Osteoblast (primary cell): ENCODE measurements around the gene GPC5. TPM values are rescaled to one million over a fixed set of nuclear protein-coding genes. Genes with fewer than 3 reads are reported as not detected.

Experiments used
- DNase-seq: peaks from one replicate; pipeline ENCODE4 v3.0.0; 2011; ENCODE audit warnings: low spot score, mixed read lengths; ENCODE audit not compliant: insufficient read length; ENCODE audit errors: missing footprints
- H2AFZ ChIP-seq: 2 replicates; pipeline ENCODE4 v1.6.0; 2011; ENCODE audit warnings: mild to moderate bottlenecking, low read length
- H3K27ac ChIP-seq: 2 replicates; pipeline ENCODE4 v1.5.1; 2011; ENCODE audit warnings: mild to moderate bottlenecking, low read depth, low read length, moderate library complexity
- H3K27me3 ChIP-seq: 2 replicates; pipeline ENCODE4 v1.6.0; 2012; ENCODE audit warnings: mild to moderate bottlenecking, control low read depth, inconsistent platforms, low read length, moderate library complexity; ENCODE audit not compliant: insufficient read depth
- H3K36me3 ChIP-seq: 2 replicates; pipeline ENCODE4 v1.5.1; 2011; ENCODE audit warnings: mild to moderate bottlenecking, low read length, control low read depth, moderate library complexity; ENCODE audit not compliant: insufficient read depth
- H3K4me1 ChIP-seq: 2 replicates; pipeline ENCODE4 v1.5.1; 2011; ENCODE audit warnings: mild to moderate bottlenecking, low read length, control low read depth, moderate library complexity; ENCODE audit not compliant: insufficient read depth
- H3K4me2 ChIP-seq: 2 replicates; pipeline ENCODE4 v1.6.0; 2011; ENCODE audit warnings: mild to moderate bottlenecking, low read length; ENCODE audit not compliant: insufficient read depth
- H3K4me3 ChIP-seq: fragments of 200-600 bp; sonication (generic); 3 replicates; pipeline ENCODE4 v1.5.1; 2012; ENCODE audit warnings: mild to moderate bottlenecking, low read length, inconsistent platforms; ENCODE audit not compliant: insufficient read depth
- H3K79me2 ChIP-seq: 2 replicates; pipeline ENCODE4 v1.6.0; 2012; ENCODE audit warnings: mild to moderate bottlenecking, low read length, control low read depth, inconsistent platforms; ENCODE audit not compliant: insufficient read depth
- H3K9me3 ChIP-seq: 2 replicates; pipeline ENCODE4 v1.5.1; 2011; ENCODE audit warnings: low read depth, low read length, control low read depth
- H4K20me1 ChIP-seq: 2 replicates; pipeline ENCODE4 v1.6.0; 2012; ENCODE audit warnings: mild to moderate bottlenecking, low read length, control low read depth; ENCODE audit not compliant: insufficient read depth
- total RNA-seq: library from RNA; depleted of rRNA; stranded (reverse); fragments of >200 nt; gene quantifications from 2 replicates; pipeline ENCODE4 v1.2.3, GENCODE V29; 2012
- TF ChIP-seq, protein P1 (sequence below): IDR thresholded peaks from 2 replicates; pipeline ENCODE4 v1.5.1; 2011; ENCODE audit warnings: mild to moderate bottlenecking, low read depth, low read length, moderate library complexity; ENCODE audit errors: extremely low read depth

Gene GPC5
- total RNA-seq, 1 donor = 0.36 TPM

DNA sequence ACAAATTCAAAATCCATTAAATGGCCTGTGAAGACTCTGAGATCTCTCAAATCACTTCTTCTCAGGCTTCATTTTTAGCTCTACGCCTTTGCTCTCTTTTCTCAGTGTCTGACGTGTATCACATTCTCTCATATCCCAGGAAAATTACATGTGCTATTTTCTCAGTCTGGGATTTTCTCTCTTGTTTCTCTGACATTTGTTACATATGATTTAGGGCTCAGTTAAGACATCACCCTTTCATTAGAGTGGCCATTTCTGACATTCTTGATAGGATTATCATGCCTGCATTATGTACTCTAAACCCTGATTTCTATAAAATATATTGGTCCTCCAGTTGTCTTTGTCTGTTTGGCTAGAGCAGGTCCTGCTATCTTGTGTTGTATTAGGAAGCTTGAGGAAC, 136.6 kb downstream of the GPC5 start:
- no peaks in the 10 kb centered on the region for H3K4me1 ChIP-seq
- TF ChIP-seq, protein P1, sequence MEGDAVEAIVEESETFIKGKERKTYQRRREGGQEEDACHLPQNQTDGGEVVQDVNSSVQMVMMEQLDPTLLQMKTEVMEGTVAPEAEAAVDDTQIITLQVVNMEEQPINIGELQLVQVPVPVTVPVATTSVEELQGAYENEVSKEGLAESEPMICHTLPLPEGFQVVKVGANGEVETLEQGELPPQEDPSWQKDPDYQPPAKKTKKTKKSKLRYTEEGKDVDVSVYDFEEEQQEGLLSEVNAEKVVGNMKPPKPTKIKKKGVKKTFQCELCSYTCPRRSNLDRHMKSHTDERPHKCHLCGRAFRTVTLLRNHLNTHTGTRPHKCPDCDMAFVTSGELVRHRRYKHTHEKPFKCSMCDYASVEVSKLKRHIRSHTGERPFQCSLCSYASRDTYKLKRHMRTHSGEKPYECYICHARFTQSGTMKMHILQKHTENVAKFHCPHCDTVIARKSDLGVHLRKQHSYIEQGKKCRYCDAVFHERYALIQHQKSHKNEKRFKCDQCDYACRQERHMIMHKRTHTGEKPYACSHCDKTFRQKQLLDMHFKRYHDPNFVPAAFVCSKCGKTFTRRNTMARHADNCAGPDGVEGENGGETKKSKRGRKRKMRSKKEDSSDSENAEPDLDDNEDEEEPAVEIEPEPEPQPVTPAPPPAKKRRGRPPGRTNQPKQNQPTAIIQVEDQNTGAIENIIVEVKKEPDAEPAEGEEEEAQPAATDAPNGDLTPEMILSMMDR = no peak

DNA sequence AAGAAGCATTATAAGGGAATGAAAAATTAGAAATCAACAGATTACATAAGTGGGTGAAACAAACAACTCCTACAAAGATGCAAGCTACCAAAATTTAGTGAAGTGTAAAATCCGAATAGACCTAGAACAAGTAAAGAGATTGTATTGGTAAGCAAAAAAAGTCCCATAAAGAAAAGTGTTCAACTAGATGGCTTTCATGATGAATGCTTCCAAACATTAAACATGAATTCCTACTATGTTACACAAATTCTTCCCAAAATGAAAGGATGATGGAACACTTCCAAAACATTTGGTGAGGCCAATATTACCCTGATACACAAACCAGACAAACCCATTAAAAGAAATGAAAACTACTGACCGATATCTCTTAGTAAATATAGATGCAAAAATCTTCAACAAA, 139.0 kb downstream of the GPC5 start:
- TF ChIP-seq, protein P1 = no peak
- Histone ChIP-seq H3K4me1 (no peaks in the 10 kb centered on the region), H3K36me3 (no peaks in the 10 kb centered on the region), H3K4me3 (no peak overlapping the region), H4K20me1 (no peaks in the 10 kb centered on the region), H3K27me3 (no peaks in the 10 kb centered on the region), H3K4me2 (no peak overlapping the region), H2AFZ (no peak overlapping the region), H3K9me3 (peaks cover 2% of the 10 kb centered on the region), H3K79me2 (no peaks in the 10 kb centered on the region), H3K27ac (no peak overlapping the region)
- no peak for DNase-seq

More for the DNA sequence above, 136.6 kb downstream of the GPC5 start:
- Histone ChIP-seq H3K4me2 (no peak overlapping the region), H4K20me1 (no peaks in the 10 kb centered on the region), H3K27ac (no peak overlapping the region), H3K9me3 (peaks cover 4% of the 10 kb centered on the region), H3K27me3 (no peaks in the 10 kb centered on the region), H3K4me3 (no peak overlapping the region), H3K36me3 (no peaks in the 10 kb centered on the region), H3K79me2 (no peaks in the 10 kb centered on the region), H2AFZ (no peak overlapping the region)
- no peak for DNase-seq

DNA sequence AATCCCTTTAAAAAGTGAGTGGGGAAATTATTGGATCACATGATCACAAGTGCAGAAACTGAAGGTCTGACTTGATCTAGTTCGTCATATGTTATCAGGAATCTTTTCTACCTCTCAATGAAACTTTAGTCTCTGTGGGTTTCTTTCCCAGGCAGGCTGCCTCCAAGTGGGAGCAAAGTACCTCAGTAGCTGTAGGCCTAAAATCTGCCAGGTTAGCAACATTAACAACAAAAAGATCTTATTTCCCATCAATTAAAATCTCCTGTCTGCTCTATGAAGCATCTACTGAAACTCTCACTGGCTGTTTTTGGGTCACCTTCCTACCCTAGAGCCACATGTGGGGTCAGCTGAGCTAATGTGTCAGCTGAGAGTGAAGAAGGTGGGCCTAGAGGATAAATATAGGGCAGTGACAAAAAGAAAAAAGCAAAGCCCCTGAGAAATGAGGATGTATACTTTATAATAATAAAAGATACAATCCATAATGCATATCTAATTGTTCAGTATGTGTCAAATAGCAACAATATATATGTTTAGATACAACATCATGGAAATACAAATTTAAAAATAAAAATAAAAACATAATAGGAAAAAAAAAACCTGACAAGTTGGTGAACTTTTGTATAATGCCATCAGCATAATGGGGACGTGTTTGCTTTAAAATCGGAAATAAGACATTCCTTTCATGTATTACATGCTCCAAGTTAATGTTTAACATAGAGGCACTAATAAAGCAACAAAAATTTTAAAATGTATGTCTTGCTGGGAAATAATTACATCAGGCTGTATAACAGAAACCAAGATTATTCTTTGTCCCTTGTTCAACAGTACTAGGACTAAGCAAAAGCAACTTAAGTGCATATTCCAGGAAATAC, 141.1 kb downstream of the GPC5 start:
- no peak for DNase-seq
- H3K27me3 ChIP-seq = no peaks in the 10 kb centered on the region
- TF ChIP-seq, protein P1 = no peak
- no peaks in the 10 kb centered on the region for H4K20me1 ChIP-seq
- peaks cover 2% of the 10 kb centered on the region for H3K9me3 ChIP-seq
- no peaks in the 10 kb centered on the region for H3K36me3 ChIP-seq
- H3K4me2 ChIP-seq = no peak overlapping the region
- H3K27ac ChIP-seq = no peak overlapping the region
- H2AFZ ChIP-seq = no peak overlapping the region
- no peaks in the 10 kb centered on the region for H3K79me2 ChIP-seq
- H3K4me1 ChIP-seq = no peaks in the 10 kb centered on the region
- H3K4me3 ChIP-seq = no peak overlapping the region

DNA sequence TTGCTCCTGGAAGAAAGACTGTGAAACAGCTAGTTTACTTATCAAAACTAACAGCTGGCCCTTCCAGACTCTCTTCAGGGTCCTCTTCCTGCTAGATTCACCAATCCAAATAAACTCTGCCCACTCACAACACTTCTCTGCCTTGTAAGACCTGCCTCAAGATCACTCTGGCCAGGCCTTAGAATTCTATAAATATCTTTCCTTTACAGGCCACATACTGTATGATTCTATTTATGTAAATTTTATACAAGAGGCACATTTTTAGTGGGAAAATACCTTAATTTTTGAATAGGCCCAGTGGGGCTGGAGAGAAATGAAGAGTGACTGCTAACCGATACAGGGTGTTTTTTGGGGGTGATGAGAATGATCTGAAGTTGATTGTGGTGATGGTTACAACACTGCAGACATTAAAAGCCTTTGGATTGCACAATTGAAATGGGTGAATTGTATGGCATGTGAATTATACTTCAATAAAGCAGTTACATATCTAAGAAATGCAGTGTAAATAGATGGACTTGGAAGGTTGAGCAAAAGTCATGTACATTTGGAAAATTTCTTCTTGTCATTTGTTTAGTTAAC, 141.8 kb downstream of the GPC5 start:
- Histone ChIP-seq H4K20me1 (no peaks in the 10 kb centered on the region), H3K36me3 (no peaks in the 10 kb centered on the region), H3K4me2 (no peak overlapping the region), H3K27me3 (no peaks in the 10 kb centered on the region), H2AFZ (no peak overlapping the region), H3K4me3 (no peak overlapping the region), H3K27ac (no peak overlapping the region), H3K79me2 (no peaks in the 10 kb centered on the region), H3K9me3 (peaks cover 2% of the 10 kb centered on the region), H3K4me1 (no peaks in the 10 kb centered on the region)
- no peak for DNase-seq
- TF ChIP-seq, protein P1 = no peak
